HG03460 (cell line): ENCODE results near the gene SLBP.

Experiments used
- ATAC-seq: cut with Tn5 transposase; IDR thresholded peaks from one replicate; pipeline ENCODE4 v1.9.1; 2021; ENCODE audit not compliant: unreplicated experiment

SLBP gene

DNA sequence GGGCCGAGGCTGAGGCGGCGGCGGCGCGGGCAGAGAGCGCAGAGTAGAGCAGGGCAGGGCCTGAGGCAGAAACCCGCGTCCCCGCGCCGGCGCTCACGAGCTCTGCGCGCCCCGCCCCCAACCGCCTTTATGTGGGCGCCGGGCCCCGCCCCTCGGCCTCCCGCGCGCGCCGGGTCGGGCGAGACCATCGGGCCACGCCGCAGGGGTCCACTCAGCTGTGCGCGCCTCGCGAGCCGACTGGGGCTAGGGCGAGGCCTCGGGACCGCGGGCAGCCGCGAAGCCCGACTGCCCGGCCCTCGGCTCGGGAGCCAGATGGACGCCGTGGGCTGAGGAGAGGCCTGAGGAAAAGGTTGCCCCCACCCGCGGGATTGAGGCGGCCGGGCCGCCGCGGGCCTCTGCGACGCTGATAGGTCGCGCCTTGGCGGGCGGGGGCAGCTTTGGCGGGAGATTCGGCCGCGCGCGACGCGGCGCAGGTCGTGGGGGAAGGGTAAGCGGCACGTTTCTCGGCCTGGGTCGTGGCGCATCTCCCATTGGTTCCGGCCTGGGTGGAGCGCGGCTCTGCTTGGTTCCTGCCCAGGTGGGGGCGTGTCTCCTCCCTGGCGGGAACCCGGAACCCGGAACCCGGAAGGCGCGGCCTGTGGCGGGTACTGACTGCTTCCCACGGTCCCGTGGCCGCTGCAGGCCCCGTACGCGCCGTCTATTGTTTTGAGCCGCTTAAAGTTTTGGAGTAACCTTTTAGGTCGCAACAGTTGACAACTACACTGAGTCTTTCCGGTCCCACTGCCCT lies at the start of gene SLBP:
SLBP (minus strand) TSS at position 104 of the 787 bp plus-strand sequence. CDS start 131 bp downstream, outside the sequence.
- ATAC-seq, result peak; percentile 73

DNA sequence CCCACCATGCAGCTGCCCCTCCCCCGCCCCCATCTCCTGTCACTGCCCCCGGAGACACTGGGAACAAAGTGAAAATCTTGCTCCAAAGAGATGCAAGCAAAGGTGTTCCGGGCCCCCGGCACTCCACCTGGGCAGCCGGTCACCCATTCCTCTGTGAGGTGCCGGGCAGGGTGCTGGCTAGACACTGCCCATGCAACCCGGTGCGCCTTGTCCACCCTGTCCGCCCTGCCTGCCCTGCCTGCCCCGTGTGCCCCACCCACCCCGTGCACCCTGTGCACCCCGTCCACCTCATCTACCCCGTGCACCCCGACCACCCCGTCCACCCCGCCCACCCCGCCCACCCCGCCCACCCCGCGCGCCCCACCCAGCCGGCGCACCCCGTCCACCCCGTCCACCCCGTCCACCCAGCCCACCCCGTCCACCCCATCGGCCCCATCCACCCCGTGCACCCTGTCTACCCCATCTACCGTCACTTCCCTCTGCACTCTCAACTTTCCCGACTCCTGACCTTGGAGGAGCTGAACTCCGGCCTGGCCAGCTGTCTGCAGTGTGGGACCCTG lies 49.1 kb upstream of the SLBP start:
- ATAC-seq, result no peak

DNA sequence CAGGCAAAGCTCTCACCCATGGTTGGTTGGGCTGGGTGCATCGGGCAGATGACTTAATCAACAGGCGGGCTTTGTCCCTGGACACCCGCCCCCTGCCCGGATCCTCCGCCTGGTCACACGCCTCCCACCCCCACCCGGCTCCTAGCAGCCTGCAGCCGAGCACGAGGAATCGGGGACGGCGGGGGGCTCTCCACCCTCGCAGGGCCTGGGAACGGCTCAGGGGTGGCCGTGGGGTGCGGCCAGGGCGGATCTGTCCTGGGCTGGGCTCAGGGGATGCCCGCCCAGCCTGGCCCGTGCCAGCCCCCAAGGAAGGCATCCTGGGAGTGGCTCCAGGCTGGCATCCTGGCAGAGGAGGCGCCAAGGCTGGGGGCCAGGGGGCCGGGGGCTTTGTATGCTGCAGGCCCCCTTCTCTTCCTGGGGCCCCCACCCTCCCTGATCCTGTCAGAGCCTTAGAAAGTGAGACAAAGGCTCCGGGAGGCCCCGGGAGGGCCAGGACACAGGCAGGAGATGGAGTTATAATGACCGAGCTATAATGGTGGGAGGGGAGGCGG lies 48.5 kb upstream of the SLBP start:
- ATAC-seq, result no peak

DNA sequence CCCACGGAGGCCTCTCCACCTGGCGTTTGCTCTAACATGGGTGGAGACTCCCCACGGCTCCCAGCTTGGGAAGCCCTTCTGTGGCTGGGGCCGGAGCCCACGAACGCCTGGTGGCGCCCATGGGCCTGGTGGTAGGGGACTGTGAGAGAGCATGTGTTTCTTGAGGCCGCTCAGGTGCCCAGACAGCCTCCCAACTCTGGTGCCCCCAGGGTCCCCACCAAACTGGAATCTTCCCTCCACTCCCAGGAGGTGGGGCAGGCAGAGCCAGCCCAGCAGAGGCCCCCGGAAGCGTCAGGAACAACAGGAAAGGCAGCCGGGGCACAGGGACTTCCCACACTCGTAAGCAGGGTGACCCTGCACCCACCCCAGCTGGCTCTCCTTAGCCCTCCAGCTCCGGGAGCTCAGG lies 47.7 kb upstream of the SLBP start:
- no peak for ATAC-seq

DNA sequence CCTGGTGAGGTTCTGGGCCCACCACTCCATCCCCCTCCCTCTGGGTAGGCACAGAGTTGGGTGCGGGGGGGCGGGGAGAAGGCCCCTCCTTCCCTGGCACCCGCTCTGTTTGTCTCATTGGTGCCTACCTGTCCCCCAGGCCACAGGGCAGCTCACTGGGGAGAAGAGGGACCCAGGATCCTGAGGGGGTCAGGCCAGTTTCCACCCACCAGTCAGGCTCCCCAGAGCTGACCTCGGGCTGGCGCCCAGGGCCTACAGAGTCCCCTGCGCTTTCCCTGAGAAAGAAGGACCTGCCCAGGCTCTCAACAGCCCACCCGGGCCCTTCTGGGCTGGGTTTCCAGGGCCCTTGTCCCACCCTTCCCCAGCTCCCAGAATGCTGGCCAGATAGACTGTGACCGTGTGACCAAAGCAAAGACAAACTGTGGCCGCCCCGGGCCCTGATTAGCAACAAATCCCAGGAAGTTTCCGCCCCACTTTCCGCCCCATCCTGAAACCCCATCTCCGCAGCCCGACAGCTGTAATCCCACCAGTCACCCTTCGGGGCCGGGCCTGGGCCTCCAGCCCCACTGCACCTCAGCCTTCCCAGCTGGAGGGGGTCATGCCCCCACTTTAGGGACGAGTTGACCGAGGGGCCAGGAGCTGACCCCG lies 47.2 kb upstream of the SLBP start:
- no peak for ATAC-seq

DNA sequence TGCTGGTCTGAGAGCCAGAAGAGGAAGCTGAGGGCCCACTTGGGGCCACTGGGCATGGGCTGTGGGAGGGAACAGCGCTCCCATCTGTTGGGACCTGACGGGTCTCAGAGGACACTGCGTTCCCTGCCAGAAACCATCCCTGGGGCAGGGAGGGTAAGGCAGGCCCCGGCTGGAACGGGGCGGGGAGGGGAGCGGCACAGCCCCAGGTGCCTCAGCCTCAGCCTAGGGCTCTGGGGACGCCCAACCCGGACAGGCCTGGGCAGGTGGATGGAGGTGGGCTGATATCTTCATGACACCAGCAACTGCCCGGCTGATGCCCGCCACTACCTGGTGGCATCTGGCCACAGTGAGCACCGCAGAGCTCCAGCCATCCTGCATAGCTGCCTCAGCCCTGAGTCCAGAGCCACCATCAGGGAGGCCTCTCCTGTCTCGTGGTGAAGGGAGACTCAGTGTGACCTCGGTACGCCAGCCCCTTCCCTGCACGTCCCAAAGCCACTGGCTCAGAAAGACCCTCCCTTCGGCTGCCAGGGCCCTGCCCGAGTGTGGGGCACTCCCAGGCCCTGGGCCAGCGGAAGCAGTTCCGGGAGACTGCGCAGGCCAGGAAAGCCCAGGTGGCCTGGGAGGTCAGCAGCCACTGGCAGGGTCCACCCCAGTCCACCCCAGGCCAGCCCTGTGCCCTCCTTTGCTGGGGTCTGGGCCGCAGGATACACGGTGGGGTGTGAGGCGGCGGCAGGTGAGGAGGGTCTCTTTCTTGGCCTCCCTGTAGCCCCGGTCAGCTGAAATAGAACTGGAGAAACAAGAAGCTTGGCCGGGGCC lies 46.4 kb upstream of the SLBP start:
- ATAC-seq, result no peak

DNA sequence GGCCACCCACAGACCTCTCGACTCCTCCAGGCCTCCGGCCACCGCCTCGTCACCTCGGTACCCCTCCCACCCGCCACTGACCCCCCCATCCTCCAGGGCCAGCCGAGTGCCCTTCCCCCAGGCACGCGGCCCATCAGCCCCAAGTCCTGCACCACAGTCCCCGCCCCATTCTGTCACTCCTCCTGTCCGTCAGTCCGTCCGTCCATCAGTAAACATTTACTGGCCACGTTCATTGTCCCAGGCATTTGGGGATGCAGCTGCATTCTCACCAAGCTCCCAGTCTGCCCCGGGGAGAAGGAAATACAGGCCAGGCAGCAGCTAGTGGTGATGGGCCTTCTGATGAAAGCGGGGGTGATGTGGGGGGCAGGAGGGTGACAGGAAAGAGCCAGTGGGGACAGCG lies 45.7 kb upstream of the SLBP start:
- no peak for ATAC-seq

DNA sequence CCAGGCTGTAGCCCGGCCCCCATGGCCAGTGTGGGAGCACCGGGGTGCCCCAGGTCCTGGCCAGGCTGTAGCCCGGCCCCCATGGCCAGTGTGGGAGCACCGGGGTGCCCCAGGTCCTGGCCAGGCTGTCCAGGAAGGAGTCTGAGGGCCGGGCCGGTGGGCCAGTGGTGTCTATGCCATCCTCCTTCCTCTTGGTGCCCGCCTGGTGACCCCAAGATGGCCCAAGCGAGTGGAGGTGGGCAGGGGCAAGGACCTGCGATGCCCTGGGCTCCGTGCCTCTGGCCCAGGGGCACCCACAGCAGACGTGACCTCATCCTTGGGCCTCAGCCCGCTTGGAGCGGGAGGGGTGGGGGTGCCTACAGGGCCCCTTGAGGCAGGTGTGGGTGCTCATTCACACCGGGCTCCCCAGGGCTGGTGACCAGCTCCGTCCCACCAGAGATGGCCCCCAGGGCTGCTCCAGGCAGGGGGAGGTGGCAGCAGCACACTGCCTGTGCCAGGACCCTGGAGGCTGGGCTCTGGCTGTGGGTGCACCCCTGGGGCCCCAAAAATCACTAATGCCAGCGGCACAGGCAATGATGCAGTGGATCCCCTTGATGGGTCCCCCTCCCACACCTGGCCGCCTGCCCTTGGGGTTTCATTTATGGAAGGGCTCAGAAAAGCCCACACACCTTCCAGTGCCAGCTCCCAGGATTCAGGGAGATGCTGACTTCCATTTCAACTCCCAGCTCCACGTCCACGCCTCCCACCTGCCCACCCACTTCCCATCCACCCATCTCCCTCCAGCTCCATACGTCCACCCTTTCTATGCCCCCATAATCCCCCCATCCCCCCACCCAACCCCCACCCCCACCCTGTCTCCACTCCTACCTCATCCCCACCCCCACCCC lies 45.0 kb upstream of the SLBP start:
- no peak for ATAC-seq

DNA sequence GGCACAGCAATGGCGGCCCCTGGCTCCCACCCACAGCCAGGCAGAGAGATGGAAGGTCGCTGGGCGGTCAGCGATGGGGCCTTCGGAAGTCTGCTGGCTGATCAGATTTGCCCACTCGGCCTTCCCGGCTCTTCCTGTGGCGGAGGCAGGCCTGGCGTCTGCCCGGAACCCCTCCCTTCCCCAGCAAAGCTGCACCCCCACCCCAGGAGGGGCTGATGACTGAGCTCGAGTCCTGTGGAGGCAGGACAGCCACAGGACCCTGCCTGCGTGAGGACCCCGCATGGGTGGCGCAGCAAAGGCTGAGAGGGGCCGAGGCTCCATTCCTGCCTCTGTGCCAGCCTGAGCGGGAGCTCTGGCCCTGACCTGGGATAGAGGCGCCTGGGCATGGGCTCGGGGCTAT lies 44.0 kb upstream of the SLBP start:
- no peak for ATAC-seq

DNA sequence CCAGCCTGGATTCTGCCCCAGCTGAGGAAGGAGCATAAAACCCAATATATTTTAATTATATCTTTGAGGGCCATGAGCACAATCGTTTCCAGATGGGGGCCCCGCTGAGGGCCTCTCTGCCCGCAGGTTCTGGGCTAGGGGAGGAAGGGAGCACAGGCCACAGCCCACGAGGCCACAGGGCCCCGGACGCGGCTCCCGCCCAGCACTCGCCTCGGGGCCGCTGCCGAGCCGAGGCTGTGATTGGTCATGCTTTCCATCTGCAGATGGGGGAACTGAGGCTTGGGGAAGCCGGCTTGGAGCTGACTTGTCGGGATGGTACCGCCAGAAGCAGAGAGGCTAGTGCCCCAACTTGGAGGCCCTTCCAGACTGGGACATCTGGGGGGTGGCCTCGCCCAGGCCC lies 43.2 kb upstream of the SLBP start:
- ATAC-seq, result no peak

DNA sequence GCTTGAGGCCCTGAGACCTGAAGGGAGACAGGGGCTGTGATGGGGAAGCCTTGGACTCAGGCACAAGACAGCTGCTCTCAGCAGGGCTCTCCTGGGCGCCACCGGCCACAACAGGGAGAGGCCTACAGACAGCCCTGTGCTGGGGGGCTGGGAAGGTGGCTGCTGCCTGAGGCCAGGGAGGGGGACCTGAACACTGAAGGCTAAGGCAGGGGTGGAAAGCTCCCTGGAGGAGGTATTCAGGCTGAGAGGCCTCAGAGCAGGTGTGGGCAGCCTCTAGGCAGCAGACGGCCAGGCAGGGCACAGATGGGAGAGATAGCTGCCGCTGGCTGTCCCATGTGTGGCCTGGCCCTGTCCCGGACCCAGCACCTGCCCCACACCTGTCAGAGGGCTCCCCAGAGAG lies 42.2 kb upstream of the SLBP start:
- ATAC-seq, result no peak

DNA sequence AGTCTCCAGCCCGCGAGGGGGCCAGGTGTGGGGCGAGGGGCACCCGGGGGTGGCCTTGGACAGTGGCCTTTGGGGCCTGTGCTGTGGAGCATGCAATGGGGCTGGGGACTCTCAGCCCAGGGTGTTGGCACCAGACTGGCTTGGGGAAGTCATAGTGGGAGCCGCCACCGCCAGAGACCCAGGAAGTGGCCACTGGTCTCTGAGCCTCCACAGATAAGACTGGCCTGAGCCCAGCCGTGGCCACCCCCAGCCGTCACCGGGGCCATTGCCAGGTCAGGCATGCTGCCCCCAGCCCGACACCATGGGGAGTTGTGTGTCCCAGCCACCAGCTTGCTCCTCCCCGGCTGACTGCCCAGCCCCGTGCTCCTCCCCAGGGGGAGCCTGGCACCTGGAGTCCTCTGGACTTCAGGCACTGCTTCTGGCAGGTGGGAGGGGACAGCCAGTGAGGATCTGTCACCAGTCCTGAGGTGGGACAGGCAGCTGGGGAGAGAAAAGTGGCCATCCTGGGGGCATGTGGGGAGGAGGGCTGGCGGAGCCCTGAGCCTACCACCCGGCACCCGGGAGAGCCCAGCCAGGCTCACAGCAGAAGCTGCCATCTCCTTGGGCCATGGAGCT lies 41.7 kb upstream of the SLBP start:
- no peak for ATAC-seq

DNA sequence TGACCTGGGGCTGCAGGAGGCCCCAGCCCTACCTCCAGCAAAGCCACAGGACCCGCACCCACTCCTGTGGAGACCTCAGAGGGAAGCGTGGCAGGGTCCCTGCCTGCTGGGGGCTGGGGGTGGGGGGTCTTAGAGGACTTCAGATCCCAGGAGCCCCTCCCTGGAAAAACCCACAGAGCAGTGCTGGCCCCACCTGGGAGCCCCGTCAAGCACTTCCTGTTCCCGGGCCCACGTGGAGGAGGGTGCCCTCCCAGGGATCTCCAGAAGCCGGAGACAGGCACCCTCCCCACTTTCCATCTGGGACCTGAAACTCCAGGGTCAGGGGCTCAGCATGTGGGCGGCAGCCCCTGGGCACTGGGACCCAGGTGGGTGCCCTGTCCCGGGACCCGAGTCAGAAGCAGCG lies 41.2 kb upstream of the SLBP start:
- ATAC-seq, result no peak

DNA sequence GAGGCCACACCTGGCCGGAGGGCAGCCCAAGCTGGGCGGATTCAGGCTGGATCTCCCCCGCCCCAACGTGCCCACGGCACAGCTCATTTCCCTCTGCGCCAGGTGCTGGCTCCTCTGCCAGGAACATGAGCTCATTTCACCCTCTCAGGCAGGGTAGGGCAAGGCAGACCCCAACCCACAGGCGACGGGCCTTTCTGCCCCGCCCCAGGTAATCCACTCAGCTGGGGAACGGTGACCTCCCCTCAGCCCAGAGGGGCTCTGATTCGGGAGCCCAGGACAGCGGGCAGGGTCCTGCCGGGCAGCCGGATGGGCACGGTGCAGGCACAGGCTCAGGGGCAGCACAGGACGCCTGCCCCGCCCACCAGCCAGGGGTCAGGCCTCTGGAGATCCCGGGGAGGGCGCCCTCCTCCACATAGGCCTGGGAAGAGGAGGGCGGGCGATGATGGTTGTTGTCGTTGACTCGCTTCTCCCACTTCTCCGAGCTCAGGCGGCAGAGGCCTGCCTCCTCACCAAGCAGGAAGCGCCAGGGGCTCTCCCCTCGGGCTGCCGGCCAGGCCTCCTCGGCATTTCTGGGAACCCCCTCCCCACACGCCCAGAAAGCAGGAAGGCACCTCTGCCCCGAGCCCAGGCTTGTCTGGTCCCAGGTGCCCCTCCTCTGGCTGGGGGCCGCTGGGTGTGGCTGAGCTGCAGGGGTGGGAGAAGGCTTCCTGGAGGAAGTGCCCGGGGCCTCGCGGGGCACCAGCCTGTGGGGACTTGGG lies 40.3 kb upstream of the SLBP start:
- ATAC-seq, result no peak

DNA sequence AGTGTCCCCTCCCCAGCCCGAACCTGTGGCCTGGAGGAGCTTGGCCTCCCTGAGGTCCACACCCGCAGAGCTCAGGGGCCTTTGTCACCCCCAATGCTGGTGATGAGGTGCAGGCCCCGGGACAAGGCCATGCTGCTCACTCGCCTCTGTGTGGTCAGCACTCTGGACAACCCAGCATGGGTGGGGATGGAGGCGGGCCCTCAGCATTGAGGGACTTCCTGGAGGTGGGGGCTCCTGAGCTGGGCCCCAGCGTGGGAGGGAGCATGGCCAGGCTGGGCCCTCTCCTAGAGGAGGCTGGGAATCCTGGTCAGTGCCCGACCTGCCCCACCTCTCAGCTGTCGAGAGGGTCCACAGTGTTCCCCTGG lies 39.8 kb upstream of the SLBP start:
- ATAC-seq, result no peak

DNA sequence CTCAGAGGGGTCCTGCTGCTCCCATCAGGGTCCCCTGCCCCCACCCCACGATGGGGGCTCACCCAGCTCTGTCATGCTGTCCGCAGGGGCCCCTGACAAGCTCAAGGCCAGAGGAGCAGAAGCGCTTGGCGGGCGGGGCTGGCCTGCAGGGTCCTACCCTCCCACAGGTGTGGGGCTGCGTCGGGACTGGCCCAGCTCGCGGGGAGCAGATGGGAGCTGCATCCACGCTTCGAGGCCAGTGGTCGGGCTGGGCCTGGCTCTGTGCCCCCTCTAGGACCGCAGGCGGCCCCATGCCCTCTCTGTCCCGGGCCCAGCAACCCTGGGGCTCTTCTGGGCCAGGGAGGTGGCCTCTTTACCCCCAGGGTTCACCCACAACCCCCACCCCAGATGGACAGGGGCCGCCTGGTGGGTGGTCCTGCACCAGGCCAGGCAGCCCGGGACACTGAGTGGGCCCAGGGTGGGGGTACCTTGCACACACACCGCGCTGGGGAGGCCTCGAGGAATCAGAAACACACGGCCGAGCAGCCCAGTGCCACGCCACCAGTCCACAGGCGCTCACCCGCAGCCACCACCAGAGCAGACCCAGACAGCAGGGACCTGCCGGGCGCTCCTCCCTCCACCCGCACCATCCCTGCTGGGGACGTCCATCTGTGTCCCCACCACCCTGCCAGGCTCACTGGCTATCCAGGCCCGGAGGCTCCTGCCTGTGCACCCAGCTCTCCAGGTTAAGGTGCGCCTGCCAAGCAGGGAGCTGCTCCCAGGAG lies 39.2 kb upstream of the SLBP start:
- no peak for ATAC-seq

DNA sequence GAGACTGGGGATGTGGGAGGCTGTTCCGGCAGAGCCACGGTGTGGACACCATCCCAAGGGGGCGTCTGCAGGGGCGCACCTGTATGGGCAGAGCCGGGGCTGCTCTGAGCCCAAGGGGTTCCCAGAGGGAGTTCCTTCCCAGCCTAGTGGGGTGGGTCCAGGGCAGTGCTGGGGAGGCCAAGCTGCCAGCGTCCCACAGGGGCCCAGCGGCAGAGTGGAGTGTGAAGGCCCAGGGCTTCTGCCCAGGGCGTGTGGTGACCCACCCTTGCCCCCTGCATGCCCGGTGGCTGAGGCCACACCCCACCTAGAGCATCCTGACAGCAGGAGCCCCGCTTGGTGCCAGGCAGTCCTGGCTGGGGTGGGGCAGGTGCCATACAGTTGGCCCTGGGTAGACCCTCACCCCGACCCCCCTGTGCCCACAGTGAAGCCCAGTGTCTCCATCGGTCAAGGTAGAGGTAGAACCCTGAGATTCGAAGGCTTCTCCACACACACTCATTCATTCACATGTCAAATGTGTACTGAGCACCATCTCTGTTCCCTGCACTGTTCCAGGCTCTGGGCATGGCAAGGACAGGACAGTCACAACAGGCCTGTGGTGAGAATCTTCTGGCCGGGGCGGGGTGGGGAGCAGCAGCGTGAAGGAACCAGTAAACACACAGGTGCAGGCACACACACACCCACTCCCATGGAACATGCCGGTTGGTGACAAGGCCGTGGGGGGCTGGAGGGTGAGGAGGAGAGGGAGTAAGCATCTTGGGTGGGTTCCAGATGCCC lies 38.4 kb upstream of the SLBP start:
- no peak for ATAC-seq

DNA sequence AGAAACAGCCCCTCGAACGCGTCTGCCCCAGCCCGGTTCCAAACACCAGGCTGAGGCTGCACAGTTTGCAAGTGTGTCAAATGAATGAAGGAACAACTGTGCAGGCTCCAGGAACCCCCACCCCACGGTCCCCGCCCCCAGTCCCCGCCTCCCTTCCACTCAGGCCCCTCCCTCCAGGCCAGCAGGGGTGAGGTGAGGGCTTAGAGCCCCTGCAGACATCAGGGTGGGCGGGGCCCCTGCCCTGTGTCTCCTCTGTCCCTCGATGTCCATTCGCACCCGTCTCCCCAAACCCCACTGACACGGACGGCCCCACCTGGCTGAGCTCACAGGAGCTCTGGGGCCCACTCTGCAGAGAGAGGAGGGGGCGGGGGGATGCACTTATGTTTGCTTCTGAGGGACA lies 37.7 kb upstream of the SLBP start:
- ATAC-seq, result no peak
